Kidney tubule cell (primary cell): ENCODE results near the gene ZCCHC9.
"Not testable (repeated sequence)": the region's sequence is repeated elsewhere in the genome, so short reads cannot be mapped to it uniquely, and the experiment has no call there.

Experiments used
- DNase-seq: peaks from one replicate; pipeline ENCODE4 v3.0.0-alpha.2; 2018; ENCODE audit warnings: low spot score

Gene ZCCHC9, protein sequence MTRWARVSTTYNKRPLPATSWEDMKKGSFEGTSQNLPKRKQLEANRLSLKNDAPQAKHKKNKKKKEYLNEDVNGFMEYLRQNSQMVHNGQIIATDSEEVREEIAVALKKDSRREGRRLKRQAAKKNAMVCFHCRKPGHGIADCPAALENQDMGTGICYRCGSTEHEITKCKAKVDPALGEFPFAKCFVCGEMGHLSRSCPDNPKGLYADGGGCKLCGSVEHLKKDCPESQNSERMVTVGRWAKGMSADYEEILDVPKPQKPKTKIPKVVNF

GRCh38 chr5:81301271-81302015, at the start of gene ZCCHC9:
TSS of gene ZCCHC9 (plus strand) at chr5:81301587. CDS start at chr5:81304758, 3,171 bp downstream.
- peak; percentile 92 for DNase-seq

DNA sequence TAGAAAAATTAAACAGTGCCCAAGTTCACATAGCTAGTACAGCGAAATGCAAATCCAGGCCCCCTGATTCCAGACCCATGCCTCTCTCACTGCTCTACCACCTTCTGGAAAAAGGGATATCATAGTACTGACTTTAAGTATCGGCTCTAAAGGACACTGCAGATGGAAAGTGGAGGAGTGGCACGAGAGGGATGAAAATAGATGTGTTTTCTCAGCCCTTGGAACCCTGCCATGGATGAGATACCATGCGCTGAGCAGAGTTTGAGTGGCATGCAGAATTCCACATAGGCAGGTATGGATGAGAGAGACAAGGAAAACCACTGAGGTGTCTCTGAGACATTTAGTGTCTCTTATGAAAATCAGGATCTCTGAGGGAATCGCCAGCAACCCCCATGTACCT, 49.5 kb upstream of the ZCCHC9 start:
- no peak for DNase-seq

DNA sequence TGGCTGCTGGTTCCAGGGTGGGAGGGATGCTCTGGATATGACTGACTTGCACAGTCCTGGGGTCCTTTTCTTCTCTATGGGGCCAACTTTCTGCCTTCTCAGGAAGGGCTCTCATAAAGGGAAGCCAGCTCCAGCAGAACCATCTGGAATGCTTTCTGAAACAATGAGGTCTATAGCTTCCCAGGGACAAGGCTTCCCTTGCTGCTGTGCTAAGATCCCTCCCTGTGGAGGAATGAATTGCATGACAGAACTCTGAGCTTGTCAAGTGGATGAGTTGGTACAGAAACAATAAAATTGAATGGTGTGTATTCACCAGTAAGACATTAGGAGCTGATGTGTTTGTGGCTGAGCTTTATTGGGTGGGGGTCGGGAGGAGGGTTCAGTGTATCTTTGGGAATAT, 48.5 kb upstream of the ZCCHC9 start:
- no peak for DNase-seq

- DNase-seq = no peak
These were observed 47.5 kb upstream of the ZCCHC9 start for GRCh38 chr5:81253875-81254274.

- no peak for DNase-seq
These were observed 46.4 kb upstream of the ZCCHC9 start for GRCh38 chr5:81254886-81255559.

- no peak for DNase-seq
These were observed 44.6 kb upstream of the ZCCHC9 start for GRCh38 chr5:81256766-81257165.

DNA sequence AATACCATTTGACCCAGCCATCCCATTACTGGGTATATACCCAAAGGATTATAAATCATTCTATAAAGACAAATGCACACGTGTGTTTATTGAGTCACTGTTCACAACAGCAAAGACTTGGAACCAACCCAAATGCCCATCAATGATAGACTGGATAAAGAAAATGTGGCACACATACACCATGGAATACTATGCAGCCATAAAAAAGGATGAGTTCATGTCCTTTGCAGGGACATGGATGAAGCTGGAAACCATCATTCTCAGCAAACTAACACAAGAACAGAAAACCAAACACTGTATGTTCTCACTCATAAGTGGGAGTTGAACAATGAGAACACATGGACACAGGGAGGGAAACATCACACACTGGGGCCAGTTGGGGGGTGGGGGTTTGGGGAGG, 38.6 kb upstream of the ZCCHC9 start:
- DNase-seq = not testable (repeated sequence)

DNA sequence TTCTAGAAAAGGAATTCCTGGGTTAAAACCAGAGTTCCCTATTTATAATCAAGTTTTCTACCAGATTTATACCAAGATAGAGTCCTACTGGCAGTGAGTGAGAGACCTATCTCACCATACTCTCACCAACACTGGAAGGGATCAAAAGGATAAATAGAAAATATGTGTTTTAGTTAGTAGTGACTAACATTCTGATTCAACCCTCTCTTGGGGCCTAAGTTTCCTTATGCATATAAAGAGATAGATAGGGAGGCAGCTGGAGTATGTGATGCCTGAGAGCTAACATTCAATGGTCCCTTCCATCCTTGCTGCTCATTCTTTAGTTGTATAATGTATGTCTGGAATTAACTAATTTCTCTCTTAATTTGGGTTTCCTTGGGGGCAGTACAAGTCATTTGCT, 36.3 kb upstream of the ZCCHC9 start:
- DNase-seq = no peak

DNA sequence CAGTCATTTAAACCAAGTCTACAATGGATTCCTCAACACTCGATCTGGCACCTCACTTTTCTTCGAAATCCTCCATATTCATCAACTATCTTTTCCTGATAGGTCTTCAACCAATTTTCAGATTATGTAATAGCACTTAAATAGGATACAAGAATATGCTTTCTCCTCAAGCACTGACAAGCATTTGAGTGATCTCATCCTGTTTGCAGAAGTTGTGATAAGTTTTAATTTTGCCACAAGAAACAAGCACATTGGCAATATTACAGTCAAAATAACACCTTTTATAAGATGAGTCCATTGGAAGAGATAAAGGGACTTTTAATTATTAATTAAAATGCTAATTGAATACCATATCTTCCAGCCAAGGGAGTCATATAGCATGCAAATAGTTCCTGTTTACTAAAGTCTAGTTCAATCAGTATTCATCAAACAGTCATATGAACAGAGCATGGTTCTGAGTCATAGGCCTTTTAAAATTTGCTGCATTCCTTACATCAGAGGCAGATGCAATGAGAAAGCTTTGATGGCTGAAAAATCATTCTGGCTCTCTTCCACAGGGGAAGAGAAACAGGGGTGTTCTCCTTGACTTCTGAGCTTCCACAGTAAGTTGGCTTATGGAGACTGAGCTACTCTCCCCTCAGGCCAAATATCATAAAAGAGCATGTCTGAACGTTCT, 32.7 kb upstream of the ZCCHC9 start:
- DNase-seq = peak; percentile 81

GRCh38 chr5:81269751-81270393, 31.5 kb upstream of the ZCCHC9 start:
- DNase-seq = peak; percentile 4

- DNase-seq = not testable (repeated sequence)
These were observed 30.9 kb upstream of the ZCCHC9 start for GRCh38 chr5:81270394-81271027.

DNA sequence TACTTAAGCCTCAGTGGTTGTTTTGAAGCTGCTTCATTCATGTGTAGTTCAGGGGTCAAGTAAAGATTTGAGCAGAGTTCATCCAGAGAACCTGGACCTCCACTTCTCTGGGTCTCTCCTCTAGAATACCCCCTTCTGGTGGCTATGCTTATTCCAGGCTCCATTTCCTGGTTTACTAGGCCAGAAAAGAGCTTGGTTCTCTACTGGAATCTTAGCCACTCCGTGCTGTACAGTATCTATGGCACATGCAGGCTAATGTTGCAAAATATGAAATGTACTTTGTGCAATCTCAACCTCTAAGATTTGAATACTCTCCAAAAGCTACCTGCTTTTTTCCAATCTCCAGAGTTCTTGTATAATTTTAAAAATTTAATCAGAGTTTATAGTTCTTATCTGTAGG, 17.4 kb upstream of the ZCCHC9 start:
- DNase-seq = no peak

- peak; percentile 51 for DNase-seq
These were observed 15.2 kb upstream of the ZCCHC9 start for GRCh38 chr5:81286059-81286617.

DNA sequence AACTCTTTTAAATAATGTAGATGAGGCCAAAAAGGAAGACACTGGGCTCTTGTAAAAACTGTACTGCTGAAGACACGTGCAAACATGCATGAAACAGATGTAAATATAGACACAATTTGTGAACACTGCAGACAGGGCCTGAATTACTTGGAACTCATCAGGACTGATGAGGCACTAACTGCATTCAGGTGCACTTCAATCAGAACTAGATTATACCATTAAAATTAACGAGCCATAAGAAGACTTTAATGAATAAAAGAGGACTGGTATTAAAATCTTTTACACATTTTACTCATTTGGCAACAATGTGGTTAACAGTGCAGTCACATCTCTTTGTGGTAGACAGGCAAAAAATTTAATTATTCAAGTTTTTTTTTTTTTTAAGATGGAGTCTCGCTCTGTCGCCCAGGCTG, 13.4 kb upstream of the ZCCHC9 start:
- DNase-seq = no peak

DNA sequence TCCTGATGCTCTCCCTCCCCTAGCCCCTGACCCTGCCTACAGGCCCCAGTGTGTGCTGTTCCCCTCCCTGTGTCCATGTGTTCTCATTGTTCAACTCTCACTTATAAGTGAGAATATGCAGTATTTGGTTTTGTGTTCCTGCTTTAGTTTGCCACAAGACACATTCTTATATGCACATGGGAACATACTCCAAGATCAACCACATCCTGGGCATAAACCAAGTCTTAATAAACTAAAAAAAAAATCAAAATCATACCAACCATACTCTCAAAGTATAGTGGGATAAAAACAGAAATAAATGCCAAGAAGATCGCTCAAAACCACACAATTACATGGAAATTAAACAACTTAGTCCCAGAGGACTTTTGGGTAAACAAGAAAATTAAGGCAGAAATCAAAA, 11.2 kb upstream of the ZCCHC9 start:
- no peak for DNase-seq

DNA sequence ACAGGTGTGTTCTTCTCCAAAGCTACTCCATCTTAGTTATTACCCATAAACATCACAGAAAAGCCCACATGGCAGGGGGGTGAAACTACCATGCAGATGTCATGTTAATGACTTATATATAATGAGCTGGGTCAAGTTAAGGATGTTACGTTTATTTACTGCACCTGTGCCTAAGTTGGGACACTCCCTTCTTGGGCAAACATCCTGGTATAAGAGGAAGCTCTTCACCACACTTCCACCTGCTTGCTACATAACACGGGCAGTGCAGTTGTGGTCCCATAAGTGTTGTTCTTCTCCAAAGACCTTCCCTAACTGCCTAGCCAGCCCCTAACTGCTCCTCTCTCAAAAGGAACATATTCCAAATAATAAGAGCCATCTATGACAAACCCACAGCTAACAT, 9.3 kb upstream of the ZCCHC9 start:
- no peak for DNase-seq

GRCh38 chr5:81294021-81294420, 7.4 kb upstream of the ZCCHC9 start:
- DNase-seq = not testable (repeated sequence)

- no peak for DNase-seq
These were observed 3.9 kb upstream of the ZCCHC9 start for GRCh38 chr5:81297531-81297930.

DNA sequence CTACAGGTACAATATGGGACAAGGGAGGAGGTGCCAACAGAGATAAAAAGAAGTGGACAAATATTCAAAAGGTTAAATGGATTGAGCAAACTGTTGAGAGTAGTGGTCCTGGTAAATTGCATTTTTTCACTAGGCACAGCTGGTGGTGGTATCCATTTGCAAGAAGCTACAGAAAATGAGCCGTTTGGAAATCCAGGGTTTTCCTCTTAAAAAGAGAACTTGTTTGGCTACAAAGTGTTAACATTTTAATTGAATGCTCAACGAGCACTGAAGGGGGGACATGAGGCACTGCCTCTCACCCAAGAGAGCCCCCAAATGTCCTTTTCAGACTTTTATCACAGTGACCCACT, 491 bp upstream of the ZCCHC9 start:
- no peak for DNase-seq

GRCh38 chr5:81302596-81302995, 1.2 kb downstream of the ZCCHC9 start:
- DNase-seq = no peak

DNA sequence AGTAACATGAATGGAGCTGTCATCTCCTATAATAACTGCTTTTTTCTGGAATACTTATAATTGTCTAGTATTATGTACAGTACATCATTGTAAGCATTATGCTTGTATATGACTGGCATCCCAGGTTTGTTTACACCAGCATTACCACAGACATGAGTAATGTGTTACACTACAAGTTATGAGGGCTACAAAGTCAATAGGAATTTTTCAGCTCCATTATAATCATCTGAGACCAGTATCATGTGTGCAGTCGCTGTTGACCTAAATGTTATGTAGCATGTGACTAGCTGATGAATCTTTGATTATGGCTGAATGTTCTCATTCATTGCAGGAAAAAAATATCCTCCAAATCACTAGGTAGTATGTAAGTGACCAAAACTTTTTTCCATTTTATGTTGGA, 2.2 kb downstream of the ZCCHC9 start:
- peak; percentile 57 for DNase-seq
